ENCODE data around the gene WNK3. TPM values are rescaled to one million over a fixed set of nuclear protein-coding genes. Genes with fewer than 3 reads are reported as not detected.

The WNK3 gene
- polyA plus RNA-seq, 5 donors, result 3.6 to 6.2 (median 5.5) TPM

DNA sequence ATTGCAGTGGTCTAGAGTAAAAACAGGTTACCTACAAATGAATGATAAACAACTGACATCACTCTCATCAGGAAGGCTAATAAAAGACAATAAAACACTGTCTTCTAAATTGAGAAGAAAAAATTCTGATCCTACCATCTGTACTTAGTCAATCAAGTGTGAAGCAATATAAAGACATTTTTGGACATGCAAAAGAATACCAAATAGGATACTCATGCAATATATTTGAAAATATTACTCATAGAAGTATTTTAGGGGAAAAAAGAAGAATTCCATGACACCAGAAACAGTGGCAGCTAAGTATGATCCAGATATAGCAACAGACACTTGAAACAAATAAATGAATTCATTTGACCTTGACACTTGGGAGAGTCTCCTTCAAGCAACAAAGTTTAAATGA is 111.0 kb downstream of the WNK3 start:
- no peak for DNase-seq

DNA sequence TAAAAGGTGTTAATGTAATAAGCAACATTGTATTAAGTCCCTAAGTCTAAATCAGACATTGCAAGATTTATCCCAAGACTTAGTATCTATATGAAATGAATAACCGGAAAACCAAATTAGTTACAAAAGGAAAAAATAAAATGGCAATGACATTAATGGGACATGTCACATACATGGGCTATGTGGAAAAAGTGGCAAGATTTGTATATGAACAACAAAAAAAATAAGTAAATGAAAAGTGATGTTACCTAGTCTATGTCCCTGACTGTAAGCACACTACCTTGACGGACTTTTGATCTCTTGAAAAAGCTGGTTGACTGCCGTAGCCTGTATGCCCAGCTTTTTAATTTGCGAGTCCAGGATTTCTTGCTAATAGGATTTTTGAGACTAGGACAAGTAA is 119.3 kb downstream of the WNK3 start:
- no peak for DNase-seq

DNA sequence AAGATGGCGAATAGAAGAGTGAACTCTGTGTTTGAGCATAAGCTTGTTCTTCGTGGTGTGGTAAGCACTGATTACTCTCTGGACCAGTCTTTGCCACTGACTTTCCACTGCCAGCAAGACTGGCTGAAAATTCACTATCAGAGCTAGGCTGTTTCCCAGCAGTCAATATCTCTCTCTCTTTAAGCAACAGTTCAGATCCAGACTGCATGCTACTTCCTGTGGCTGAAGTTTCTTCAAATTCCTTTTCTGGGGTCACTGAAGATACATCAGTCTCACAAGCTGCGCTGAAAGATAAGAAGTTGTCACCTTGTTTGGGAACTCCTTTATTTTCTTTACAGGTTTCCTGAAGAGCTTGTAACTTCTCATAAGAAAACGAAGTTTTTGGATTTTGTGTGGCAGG is 120.8 kb downstream of the WNK3 start:
- no peak for DNase-seq

- no peak for DNase-seq
Measured at GRCh38 chrX:54230435-54231148, 127.3 kb downstream of the WNK3 start.

GRCh38 chrX:54223581-54223980 is 134.3 kb downstream of the WNK3 start:
- DNase-seq, result no peak

GRCh38 chrX:54213603-54214002 is 144.2 kb downstream of the WNK3 start:
- DNase-seq, result no peak

DNA sequence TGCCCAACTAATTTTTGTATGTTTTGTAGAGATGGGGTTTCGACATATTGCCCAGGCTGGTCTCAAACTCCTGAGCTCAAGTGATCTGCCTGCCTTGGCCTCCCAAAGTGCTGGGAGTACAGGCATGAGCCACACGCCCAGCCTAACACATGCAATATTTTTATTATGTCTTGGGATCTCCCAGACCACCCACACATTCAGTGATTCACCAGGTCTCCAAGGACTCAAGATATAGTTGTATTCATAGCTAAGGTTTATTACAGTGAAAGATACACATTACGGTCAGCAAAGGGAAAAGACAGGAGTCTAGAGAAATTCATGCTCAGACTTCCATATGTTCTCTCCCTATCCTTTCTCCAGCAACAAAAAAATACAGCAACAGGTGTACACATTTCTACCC is 149.3 kb downstream of the WNK3 start:
- DNase-seq, result no peak

DNA sequence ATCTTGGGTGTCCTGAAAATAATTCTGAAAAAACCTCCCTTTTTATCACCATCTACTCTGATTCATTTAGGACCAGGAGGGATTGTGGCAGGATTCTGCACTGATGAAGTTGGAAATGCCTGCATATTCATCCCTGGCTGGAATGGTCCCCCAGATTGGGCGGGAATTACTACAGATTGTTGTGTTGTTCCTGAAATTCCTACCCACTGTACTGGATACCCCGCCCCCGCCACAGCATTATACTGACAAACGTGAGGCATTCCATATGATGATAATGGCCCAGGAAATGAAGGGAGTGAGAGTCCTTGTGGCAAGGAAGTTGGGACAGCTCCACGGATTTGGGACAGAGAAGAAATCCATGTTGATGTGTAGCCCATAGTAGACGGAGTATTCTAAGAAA is 159.6 kb downstream of the WNK3 start:
- DNase-seq, result no peak

GRCh38 chrX:54194982-54195588 is 162.8 kb downstream of the WNK3 start:
- DNase-seq, result no peak

DNA sequence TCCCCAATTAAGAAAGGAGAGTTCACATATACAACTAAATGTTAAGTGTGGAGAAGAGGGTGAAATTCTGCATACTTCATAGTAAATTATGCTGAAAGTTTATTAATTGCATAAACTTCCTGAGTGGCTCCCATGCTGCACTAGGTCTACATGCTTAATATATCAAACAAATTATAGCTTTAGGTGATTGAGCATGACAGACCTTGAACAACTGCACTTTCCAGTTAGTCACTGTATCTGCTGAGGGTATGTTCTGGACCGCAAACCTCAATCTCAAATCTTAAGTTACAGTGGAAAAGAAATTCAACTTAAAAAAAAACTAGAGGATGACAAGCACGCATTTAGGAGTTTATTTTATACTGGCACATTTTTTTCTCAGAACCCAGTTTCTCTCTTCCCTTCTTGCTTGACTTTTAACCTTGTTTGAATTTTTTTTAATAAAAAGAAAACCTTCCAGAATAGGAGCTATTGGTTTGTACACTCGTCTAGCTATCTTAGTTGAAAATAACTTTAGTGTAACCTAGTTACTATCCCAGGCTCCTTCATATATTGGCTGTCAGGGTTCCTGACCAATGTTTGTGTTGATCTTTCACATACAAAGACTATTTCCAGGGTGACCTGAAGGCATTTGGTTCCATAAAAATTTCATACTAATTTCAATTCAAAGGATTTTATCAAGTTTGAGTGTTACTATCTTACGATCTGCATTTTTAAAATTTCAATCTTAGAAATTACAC is 164.6 kb downstream of the WNK3 start:
- DNase-seq, result no peak

DNA sequence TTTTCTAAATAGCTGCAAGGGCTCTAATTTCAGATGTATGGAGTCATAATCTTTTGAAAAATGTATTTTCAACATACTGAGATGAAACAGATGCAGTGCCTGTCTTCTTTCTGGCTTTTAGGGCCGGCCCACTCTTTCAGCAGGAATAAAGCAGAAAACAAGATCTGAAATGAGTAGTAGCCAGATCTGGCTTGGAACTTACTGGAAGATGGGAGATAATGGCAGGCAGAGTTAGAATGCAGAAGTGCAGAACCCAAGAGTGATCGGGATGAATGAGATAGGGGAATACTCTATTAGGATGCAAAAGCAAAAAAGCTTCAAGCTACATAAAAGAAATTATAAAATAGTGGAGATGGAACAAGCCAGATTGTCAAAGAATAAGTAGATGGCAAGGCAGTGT is 173.4 kb downstream of the WNK3 start:
- no peak for DNase-seq

- peak; percentile 79 to 83 for DNase-seq
Measured at GRCh38 chrX:54182864-54183613, 174.8 kb downstream of the WNK3 start, which contains the start of gene FAM120C. TSS of gene FAM120C (minus strand) at chrX:54183254. CDS start at chrX:54183198, 56 bp downstream.

- peak in 1 of 2 donors; percentile 7 for DNase-seq
Measured at GRCh38 chrX:54182194-54182863, 175.5 kb downstream of the WNK3 start.

DNA sequence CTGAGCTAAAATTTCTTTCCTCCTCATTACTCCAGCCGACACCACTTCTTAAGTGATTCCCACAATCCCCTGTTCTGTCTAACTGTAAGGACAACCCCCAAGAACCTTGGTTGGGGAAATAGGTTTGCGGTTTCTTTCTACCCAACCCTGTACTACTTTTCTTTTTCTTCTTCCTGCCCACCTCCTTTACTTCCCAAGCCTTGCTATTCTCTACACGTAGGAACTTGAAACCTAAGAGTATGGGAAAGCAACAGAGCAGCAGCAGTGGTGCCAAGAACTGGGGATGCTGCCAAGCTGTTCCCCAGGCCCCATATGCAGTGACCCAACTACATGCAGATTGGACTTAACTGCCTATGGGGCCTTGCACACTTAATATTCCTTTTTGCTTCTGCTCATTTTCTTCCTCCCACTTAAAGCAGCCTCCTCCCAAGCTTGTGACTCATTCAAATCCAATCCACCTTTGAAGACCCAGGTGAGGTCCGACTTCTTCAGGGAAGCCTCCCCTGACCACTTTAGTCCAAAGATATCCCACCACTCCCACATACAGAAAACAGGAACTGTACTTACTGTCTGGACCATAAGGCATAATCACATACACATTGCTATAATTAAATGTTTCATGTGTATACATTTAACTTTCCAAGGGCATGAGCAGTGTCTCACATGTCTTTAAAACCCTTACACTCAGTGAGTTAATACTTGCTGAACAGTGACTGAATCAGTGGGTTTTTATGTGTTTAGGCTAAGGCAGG is 176.5 kb downstream of the WNK3 start:
- peak in 1 of 2 donors; percentile 10 for DNase-seq

DNA sequence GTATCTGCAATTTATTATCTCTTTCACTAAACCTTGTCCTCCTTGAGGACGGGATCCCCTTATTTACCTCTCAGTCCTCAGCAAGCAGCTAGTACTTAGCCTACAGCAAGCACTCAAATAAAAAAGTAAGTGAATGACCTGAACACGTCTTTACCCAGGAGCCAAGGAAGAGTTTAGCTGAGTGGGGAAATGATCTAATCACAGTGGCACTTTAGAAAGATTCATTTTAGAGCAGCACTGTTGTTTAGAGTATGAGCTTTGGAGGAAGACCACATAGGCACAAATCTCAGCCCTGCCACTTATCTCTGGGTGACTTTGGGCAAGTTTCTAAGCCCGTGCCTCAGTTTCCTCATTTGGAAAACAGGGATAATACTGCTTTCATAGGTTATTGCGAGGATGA is 177.4 kb downstream of the WNK3 start:
- DNase-seq, result no peak

- no peak for DNase-seq
Measured at GRCh38 chrX:54178100-54178940, 179.5 kb downstream of the WNK3 start.

DNA sequence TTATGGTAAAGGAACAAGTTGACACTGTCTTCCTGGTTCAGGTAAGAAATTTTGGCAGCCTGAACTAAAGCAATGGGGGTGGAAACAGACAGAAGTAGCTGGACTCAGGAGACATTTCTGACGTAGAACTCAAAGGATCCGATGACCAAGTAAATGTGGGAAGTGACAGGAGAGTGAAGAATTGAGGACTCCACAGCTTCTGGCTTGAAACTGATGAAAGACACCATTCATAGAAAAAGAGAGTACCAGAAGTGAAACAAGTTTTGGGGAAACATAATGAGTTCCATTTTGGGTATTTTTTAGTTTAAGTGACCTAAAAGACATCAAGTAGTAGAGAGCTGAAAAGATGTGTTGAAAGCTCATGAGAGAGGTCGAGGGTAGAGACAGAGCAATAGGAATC is 180.5 kb downstream of the WNK3 start:
- DNase-seq, result no peak

GRCh38 chrX:54173791-54174190 is 184.1 kb downstream of the WNK3 start:
- DNase-seq, result no peak

GRCh38 chrX:54172455-54172854 is 185.4 kb downstream of the WNK3 start:
- no peak for DNase-seq

All from right lung (tissue), 5 donors.